CD4-positive, alpha-beta T cell treated with Interleukin-21 for 1 hour (primary cell): ENCODE measurements around the gene STK40.

Source experiments
- DNase-seq: peaks from one replicate; pipeline ENCODE4 v3.0.0-alpha.2; 2020

STK40 gene

DNA sequence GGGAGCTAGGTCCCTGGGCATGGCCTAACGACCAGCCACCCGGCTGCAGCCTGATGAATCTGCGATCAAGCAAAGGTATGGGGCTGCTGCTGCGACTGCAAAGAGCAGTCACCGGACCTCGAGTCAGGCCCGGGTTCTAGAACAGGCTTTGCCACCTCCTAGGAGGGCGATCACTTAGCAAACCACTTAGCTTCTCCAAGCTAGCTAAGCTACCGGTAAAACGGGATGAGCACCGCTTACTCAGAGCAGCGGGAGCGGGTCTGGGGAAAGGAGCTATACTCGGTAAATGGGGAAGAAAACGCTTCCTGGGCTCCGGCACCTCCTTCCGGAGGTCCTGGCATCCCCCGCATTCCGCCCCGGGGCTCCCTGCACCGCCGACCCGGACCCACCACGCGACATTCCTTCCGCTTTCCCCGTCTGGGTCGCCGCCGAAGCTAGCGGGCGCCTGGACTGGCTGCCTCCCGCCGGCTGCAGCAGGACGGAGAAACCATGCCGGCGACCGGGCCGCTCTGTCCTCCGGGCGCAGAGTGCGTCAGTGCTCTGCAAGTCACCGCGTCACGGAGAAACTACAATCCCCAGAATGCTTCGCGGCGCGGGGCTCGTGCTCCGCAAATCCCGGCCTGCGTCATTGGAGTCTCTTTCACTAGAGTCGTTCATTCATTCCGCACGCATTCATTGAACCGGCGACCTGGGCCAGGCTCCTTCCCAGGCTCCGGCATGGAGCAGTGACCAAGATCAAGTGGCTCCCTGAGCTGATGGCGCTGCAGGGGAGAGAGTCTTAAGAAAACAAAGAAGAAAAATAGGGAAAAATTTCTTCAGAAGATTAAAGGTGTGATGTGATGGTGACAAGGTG is 11.9 kb upstream of the STK40 start, which contains the start of gene LSM10:
LSM10 (minus strand) TSS at position 531 of the 853 bp plus-strand sequence. CDS start 3,779 bp downstream, outside the sequence.
- DNase-seq: peak; percentile 92

DNA sequence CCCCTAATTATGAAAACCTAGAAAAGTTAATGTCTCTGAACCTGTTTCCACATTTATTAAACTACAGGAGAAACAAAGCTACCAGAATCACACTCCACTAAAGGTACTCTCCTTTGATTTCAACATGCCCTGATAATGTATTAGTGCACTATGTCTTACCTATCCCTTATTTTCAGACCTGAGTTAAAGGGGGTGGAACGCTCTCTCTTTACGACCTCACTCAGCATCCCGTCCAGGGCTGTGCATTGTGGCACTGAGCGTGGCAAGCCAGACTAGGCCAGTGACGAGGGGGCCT is 11.3 kb upstream of the STK40 start:
- peak; percentile 32 for DNase-seq

DNA sequence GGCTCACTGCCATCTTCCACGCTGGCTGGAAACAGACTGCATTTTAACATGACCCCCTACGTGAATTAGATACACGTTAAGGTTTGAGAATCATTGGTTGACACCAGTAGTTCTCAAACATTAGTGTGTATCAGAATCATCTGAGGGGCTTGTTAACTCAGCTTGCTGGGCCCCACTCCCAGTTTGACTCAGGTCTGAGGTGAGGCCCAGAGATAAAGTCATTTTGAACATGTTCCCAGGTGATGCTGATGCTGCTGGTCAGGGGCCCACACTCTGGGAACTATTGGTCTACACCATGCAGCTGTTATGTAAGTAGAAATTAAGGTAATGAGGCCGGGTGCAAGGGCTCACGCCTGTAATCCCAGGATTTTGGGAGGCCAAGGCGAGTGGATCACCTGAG is 10.6 kb upstream of the STK40 start:
- no peak for DNase-seq

- DNase-seq: no peak
Observed at GRCh38 chr1:36393686-36394085, 8.0 kb upstream of the STK40 start.

DNA sequence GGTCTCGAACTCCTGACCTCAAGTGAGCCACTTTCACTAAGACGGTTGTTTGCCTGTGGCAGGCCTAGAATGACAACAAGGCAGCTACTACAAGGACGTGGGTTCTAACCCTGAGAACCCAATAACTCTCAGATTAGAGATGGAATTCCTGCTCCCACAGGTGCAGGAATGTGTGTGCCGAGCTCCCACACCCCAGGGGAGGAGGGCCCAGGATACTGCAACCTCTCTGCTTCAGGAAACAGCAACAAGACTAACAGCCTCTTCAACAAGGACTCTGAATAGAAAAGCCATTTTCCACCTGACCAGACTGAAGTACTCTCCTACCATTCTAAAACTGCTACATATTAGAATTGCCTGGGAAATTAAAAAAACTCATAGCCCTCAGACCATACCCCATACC is 7.1 kb upstream of the STK40 start:
- no peak for DNase-seq

GRCh38 chr1:36391271-36391670 is 5.5 kb upstream of the STK40 start:
- no peak for DNase-seq

DNA sequence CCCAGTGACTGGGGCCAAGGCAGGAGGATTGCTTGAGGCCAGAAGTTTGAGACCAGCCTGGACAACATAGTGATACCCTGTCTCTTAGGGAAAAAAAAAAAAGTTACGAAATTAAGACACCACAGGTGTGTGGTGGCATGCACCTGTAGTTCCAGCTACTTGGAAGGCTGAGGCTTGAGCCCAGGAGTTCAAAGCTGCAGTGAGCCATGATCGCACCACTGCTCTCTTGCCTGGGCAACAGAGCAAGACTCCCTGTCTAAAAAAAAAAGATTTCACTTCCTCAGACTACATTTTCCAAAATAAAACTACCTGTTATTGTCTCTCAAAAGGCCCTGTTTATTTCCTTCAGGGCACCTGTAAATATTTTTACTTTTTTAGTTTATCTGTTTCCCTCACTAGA is 4.7 kb upstream of the STK40 start:
- no peak for DNase-seq

- DNase-seq: no peak
Observed at GRCh38 chr1:36389999-36390398, 4.3 kb upstream of the STK40 start.

DNA sequence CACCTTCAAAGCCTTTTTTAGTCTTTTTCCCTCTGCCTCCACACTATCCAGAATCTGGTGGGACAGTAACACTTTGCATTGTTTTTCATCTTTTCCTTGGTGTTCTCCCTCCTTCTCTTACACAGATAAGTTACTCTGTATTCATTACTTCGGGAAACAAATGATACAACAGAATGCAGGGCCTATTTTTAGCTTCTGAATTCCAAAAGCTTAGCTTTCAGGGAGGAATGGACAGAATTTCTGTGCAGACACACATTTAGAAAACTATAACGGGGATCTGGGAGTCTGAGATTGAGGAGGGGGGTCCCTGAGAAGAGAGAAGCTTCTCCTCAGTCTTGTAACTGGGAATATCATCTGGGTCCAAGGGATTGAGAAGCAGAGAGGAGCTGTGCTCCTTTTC is 3.5 kb upstream of the STK40 start:
- no peak for DNase-seq

- DNase-seq: no peak
Observed at GRCh38 chr1:36387141-36387949, 1.6 kb upstream of the STK40 start.

DNA sequence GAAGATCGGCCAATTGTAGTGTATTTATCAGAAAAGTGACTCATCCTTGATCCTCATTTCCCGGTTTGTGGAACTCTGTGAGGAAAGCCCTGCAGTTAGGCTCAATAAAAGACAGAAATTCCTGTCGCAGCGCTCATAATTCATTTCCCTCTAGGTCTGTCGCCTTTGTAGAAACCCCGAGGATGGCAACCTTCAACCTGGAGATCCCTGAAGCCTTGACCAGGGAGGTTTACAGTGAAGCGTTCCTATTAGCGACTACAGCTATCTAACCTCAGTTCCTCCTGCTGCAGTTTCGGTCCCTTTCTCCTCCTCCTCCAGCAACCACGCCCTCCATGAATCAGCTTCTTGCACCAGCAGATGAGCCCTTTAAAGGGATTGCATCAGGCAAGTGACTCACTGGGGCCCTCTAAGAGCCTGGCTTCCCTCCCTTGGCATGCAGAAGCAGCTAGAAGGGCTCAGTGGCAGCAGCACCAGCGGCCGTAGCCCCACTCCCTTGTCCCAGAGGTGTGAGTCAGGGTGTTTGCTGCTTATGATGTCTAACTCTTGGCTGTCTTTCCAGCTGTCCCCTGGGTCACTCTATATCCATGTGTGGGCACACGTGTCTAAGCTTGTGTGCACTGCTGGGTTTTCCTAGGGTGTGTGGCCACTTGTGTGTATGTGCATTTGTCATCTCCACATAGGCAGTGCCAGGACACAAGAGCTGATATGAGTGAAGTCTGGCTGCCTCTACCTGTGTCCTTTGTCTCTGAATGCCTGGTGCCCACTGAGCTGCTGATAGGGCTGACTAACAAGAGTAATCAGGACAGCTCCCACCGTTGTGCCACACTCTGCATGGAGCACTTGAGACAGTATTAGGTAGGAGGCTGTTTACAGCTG is 779 bp upstream of the STK40 start:
- DNase-seq: peak; percentile 88

DNA sequence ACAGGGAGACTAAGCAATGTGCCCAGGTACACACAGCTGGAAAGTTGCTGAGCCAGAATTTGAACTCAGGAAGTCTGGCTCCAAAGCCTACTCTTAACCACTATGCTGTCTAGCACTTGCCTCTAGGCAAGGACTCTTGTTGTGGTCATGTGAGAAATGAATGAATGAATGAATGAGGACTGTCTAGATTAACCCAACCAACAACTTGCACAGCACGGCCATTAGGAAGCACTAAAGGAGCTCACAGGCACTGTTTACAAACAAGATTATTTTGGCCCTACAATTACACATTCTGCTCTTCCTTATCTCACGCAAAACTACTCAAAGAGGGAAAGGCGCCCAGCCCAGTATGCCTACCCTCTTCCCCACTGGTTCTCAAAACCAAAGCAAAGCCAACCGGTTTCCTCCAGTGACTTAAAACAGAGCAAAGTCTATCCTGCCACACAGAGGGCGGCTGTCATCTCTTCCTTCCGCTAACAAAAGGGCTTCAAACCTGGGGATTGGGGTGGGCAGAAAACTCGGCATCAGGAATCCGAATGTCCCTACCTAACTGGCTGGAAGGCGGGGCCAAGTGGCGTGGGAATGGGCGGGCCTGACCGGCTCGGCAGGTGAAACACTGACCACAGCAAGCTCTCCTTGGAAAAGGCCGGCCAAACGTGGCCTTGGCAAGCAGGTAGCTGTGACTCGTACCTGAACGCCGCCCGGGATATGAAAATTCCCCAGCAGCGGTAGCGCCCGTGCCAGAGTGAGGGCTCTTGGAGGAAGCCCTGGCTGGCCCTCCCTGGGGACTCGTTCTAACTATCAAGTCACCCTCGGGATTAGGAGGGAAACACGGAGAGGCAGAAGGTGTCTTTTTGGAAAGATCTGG is 948 bp downstream of the STK40 start:
- peak; percentile 61 for DNase-seq

DNA sequence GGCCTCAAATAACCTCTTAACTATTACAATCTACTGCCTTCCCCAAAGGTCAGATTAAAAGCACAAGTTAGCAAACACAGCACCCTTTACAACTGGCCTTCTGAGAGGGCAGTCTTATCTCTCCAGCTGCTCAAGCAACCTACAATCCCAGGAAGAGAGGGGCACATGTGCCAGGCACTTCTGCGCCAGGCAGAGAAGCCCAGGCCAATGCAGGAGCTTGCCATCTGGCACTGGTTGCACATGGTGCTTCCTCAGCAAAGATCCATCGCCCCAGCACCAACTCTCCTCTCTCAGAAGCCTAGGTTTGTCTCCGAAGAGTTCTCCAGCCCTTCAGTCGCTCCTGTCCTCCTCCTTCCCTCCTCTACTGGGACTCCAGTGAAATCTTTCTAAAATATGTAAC is 2.5 kb downstream of the STK40 start:
- no peak for DNase-seq

DNA sequence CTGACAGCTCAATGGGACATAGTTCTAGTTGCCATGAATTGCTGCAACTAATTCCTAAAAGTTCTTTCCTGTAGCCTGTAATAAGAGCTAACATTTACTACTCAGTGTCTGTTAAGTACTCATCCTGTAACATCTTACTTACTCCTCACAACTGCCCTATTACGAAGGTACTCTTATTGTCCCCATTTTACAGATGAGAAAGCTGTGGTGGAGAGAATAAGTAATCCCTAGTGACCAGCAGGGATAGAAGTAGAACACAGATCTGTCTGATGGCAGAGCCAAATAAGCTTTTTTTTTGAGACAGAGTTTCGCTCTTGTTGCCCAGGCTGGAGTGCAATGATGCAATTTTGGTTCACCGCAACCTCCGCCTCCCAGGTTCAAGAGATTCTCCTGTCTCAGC is 3.1 kb downstream of the STK40 start:
- no peak for DNase-seq

GRCh38 chr1:36382231-36382630 is 3.5 kb downstream of the STK40 start:
- no peak for DNase-seq

DNA sequence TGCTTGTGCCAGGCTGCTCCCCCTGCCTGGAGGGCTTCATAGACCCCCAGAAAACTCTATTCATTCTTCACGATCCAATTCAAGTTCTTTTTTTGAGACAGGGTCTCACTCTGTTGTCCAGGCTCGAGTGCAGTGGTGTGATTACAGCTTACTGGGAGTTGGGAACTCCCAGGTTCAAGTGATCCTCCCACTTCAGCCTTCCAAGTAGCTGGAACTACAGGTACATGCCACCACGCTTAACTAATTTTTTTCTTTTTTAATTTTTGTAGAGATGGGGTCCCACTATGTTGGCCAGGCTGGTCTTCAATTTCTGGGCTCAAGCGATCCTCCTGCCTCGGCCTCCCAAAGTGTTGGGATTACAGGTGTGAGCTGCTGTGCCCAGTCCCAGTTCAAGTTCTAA is 4.3 kb downstream of the STK40 start:
- no peak for DNase-seq

DNA sequence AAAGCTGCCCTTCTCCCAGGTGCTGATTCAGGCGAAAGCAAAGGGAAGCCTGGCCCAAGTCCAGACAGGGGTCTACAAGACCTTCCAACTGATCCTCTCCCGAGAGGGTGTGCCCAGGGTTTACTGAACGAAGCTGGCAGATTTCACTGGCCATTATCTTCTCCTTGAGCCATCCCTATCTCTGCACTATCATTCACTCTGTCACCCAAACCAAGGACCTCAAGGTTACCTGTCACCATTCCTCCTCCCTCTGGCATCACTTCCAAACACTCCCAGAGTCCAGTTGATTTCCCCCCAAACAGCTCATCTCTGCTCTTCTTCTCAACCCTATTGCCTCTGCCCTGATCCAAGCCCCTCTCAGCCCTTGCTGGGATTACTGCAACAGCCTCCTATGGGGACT is 4.9 kb downstream of the STK40 start:
- DNase-seq: no peak

DNA sequence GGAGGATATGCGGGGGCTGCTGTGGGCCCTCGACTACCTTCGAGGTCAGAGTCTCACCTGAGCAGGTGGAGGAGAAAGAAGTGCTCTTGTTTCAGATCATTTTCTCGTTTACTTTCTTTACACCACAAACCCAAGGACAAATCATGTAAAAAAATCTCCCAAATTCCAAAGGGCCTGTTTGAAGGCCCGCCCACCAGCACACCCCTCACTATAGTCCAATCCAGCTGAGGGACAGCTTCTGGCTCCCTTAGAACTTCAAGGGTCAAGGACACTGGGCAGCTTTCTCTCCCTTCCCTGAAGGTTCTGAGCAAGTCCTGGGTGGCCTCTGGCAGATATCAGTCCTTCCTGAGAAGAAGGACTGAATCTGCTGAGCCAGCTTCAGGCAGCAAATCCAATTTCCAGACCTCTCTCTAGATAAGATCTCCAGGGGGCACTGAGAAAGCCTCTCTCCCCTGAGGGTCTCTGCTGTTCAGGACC is 5.5 kb downstream of the STK40 start:
- no peak for DNase-seq

DNA sequence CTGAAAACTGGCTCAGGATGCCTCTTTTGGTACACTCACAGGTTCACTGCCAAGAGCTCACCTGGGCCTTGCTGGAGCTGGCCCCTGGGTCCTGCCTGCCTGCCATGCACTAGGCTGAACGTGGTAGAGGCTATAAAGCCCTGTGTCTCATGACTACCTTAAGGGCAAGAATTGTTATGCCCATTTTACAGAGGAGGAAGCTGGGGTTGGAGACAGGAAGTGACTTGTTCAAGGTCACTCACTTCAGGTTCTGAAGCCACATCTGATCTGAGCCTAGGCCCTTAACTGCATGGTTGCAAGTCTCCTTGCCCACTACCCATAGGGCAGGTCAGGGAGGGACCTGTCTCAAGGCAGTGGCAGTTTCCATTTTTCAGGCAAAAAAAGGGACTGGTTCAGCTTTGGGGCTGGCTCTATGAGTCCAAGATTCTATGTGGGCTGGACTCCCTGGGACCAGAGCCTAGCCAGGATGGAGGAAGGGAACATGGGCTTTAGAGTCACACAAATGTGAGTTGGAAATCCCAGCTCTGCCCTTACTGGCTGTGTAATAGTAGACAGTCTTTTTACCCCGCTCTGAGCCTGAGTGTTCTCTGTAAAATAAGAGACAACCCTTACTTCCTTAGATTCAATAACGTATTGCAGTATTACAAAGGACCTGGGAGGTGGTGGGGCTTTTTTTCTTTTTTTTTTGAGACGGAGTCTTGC is 7.8 kb downstream of the STK40 start:
- no peak for DNase-seq

GRCh38 chr1:36372617-36373016 is 13.1 kb downstream of the STK40 start:
- no peak for DNase-seq

DNA sequence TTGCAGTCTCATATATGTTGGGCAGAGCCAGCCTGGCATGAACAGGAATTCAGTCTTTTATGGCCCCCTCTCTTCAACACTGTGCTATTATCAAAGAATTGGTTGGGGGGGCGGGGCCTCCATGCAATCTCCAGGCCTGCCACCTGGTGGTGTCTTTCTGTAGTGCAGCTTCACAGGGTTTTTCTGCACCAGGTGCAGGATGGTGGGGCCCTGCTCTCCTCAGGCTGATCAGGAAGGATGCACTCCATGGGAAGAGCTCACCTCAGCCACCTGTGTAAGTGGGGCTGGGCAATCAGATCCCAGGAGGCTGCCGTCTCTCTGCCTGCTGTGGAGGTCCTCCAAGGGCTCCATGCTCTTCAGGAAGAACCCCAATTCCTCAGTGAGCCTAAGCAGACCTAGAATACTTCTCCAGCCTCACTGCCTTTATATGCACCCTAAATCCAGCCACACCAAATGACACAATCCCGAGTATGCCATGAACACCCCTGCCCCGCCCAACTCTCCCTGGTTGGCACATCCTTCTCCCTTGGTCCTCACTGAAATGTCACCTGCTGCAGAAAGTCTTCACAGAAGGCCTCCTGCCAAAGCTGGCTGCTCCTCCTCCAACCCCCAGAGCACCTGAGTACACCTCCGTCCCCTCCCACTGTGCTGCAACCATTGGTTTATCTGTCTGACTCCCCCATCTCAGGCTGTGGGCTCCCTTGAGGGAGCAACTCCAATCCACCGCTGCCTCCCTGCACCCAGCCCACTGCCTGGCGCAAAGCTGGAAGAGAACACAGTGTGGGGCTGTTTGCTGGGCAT is 16.5 kb downstream of the STK40 start:
- DNase-seq: peak; percentile 83
